ENCODE results near the gene GJA3. TPM values are rescaled to one million over a fixed set of nuclear protein-coding genes. Genes with fewer than 3 reads are reported as not detected.

Gene GJA3
- total RNA-seq = 1 to 10 TPM; 1.0 TPM

GRCh38 chr13:20160306-20161274, at the start of gene GJA3:
TSS of gene GJA3 (minus strand) at chr13:20161052. CDS start at chr13:20143288, 17,764 bp downstream.
- H3K9me3 Mint-ChIP-seq = no peaks in the 10 kb centered on the region
- peak within 1 kb of the TSS; percentile 54 for H3K27ac Mint-ChIP-seq
- peaks cover 14% of the 10 kb centered on the region for H3K27me3 Mint-ChIP-seq
- peak within 1 kb of the TSS; percentile 86 for H3K4me3 Mint-ChIP-seq
- peak; percentile 78 for DNase-seq
- H3K36me3 Mint-ChIP-seq = no peaks in the 10 kb centered on the region
- peaks cover 25% of the 10 kb centered on the region for H3K4me1 Mint-ChIP-seq

GRCh38 chr13:20209948-20210347, 49.1 kb upstream of the GJA3 start:
- Mint-ChIP-seq H3K4me3 (no peak overlapping the region), H3K9me3 (peaks cover 2% of the 10 kb centered on the region), H3K4me1 (no peaks in the 10 kb centered on the region), H3K36me3 (no peaks in the 10 kb centered on the region), H3K27ac (no peak overlapping the region), H3K27me3 (peaks cover 12% of the 10 kb centered on the region)
- no peak for DNase-seq

- Mint-ChIP-seq H3K9me3 (peaks cover under 1% of the 10 kb centered on the region), H3K4me1 (no peaks in the 10 kb centered on the region), H3K4me3 (no peak overlapping the region), H3K27ac (no peak overlapping the region), H3K36me3 (peaks cover under 1% of the 10 kb centered on the region), H3K27me3 (peaks cover 17% of the 10 kb centered on the region)
- DNase-seq = no peak
These were observed 45.9 kb upstream of the GJA3 start for GRCh38 chr13:20206698-20207235.

GRCh38 chr13:20206065-20206697, 45.3 kb upstream of the GJA3 start:
- Mint-ChIP-seq H3K4me1 (no peaks in the 10 kb centered on the region), H3K9me3 (peaks cover 4% of the 10 kb centered on the region), H3K4me3 (no peak overlapping the region), H3K27me3 (peaks cover 19% of the 10 kb centered on the region), H3K36me3 (peaks cover 2% of the 10 kb centered on the region), H3K27ac (no peak overlapping the region)
- DNase-seq = no peak

- Mint-ChIP-seq H3K27me3 (peaks cover 55% of the 10 kb centered on the region), H3K4me3 (no peak overlapping the region), H3K4me1 (peaks cover 19% of the 10 kb centered on the region)
These were observed 37.9 kb upstream of the GJA3 start for GRCh38 chr13:20198781-20199180.

GRCh38 chr13:20197361-20197834, 36.5 kb upstream of the GJA3 start:
- no peak for DNase-seq
- Mint-ChIP-seq H3K27ac (no peak overlapping the region), H3K4me3 (no peak overlapping the region), H3K36me3 (peaks cover 2% of the 10 kb centered on the region), H3K9me3 (peaks cover 4% of the 10 kb centered on the region), H3K27me3 (peaks cover 59% of the 10 kb centered on the region), H3K4me1 (peaks cover 21% of the 10 kb centered on the region)

More at GRCh38 chr13:20198781-20199180, 37.9 kb upstream of the GJA3 start:
- Mint-ChIP-seq H3K36me3 (peaks cover 2% of the 10 kb centered on the region), H3K27ac (no peak overlapping the region), H3K9me3 (peaks cover 4% of the 10 kb centered on the region)
- DNase-seq = no peak

- H3K4me1 Mint-ChIP-seq = peaks cover 27% of the 10 kb centered on the region
- H3K9me3 Mint-ChIP-seq = no peaks in the 10 kb centered on the region
- no peak overlapping the region for H3K27ac Mint-ChIP-seq
- H3K4me3 Mint-ChIP-seq = no peak overlapping the region
- no peaks in the 10 kb centered on the region for H3K36me3 Mint-ChIP-seq
- H3K27me3 Mint-ChIP-seq = peaks cover 70% of the 10 kb centered on the region
- DNase-seq = no peak
These were observed 34.9 kb upstream of the GJA3 start for GRCh38 chr13:20195801-20196200.

GRCh38 chr13:20193907-20194631, 33.2 kb upstream of the GJA3 start:
- H3K9me3 Mint-ChIP-seq = no peaks in the 10 kb centered on the region
- DNase-seq = peak; percentile 10
- peak overlapping the region; percentile 69 for H3K4me3 Mint-ChIP-seq
- no peaks in the 10 kb centered on the region for H3K36me3 Mint-ChIP-seq
- peaks cover 27% of the 10 kb centered on the region for H3K4me1 Mint-ChIP-seq
- H3K27ac Mint-ChIP-seq = no peak overlapping the region
- peaks cover 68% of the 10 kb centered on the region for H3K27me3 Mint-ChIP-seq

GRCh38 chr13:20193162-20193906, 32.5 kb upstream of the GJA3 start:
- H3K27me3 Mint-ChIP-seq = peaks cover 68% of the 10 kb centered on the region
- no peaks in the 10 kb centered on the region for H3K36me3 Mint-ChIP-seq
- H3K4me1 Mint-ChIP-seq = peaks cover 26% of the 10 kb centered on the region
- DNase-seq = peak; percentile 17
- no peak overlapping the region for H3K27ac Mint-ChIP-seq
- peak overlapping the region; percentile 69 for H3K4me3 Mint-ChIP-seq
- no peaks in the 10 kb centered on the region for H3K9me3 Mint-ChIP-seq

GRCh38 chr13:20192836-20193161, 31.9 kb upstream of the GJA3 start, which contains the start of gene GJB2:
TSS of gene GJB2 (minus strand) at chr13:20192938. CDS start at chr13:20189581, 3,357 bp downstream.
- Mint-ChIP-seq H3K4me3 (peak within 1 kb of the TSS; percentile 69), H3K36me3 (no peaks in the 10 kb centered on the region), H3K27ac (no peak within 1 kb of the TSS), H3K4me1 (peaks cover 26% of the 10 kb centered on the region), H3K27me3 (peaks cover 65% of the 10 kb centered on the region), H3K9me3 (no peaks in the 10 kb centered on the region)
- DNase-seq = peak; percentile 16

- H3K4me1 Mint-ChIP-seq = peaks cover 25% of the 10 kb centered on the region
- H3K36me3 Mint-ChIP-seq = no peaks in the 10 kb centered on the region
- H3K27ac Mint-ChIP-seq = no peak overlapping the region
- H3K4me3 Mint-ChIP-seq = peak overlapping the region; percentile 56
- peak; percentile 22 for DNase-seq
- no peaks in the 10 kb centered on the region for H3K9me3 Mint-ChIP-seq
- peaks cover 63% of the 10 kb centered on the region for H3K27me3 Mint-ChIP-seq
These were observed 31.4 kb upstream of the GJA3 start for GRCh38 chr13:20192158-20192835.

- Mint-ChIP-seq H3K27me3 (peaks cover 56% of the 10 kb centered on the region), H3K9me3 (no peaks in the 10 kb centered on the region), H3K4me3 (peak overlapping the region; percentile 56), H3K36me3 (no peaks in the 10 kb centered on the region), H3K27ac (no peak overlapping the region), H3K4me1 (peaks cover 20% of the 10 kb centered on the region)
- no peak for DNase-seq
These were observed 30.7 kb upstream of the GJA3 start for GRCh38 chr13:20191311-20192157.
